Natural killer cell (primary cell): ENCODE data around the gene MED12L. TPM values are rescaled to one million over a fixed set of nuclear protein-coding genes. Genes with fewer than 3 reads are reported as not detected.

Source experiments
- ATAC-seq, 3 donors: fragments of 150-1000 bp in 2 of 3; fragments of 200-7000 bp in 1 of 3; cut with Tn5 transposase; 1 replicate in 1 of 3; 2 replicates in 2 of 3; pipeline ENCODE4 v1.10.0; 2021; ENCODE audit warnings: mild to moderate bottlenecking in 2 of 3, moderate library complexity in 2 of 3
- DNase-seq, 2 donors: peaks; one replicate each; pipeline versions ENCODE4 v3.0.0 to v3.0.0-alpha.2; 2013 to 2021; ENCODE audit warnings: mixed read lengths in 1 of 2
- H3K27ac ChIP-seq: one replicate; pipeline ENCODE4 v1.5.1; 2013; ENCODE audit warnings: mild to moderate bottlenecking, low read length
- H3K27me3 ChIP-seq: one replicate; pipeline ENCODE4 v1.6.1; 2013; ENCODE audit warnings: low read length; ENCODE audit not compliant: control insufficient read depth, insufficient read depth
- H3K36me3 ChIP-seq: one replicate; pipeline ENCODE4 v1.6.1; 2013; ENCODE audit warnings: low read length; ENCODE audit not compliant: control insufficient read depth, insufficient read depth
- H3K4me1 ChIP-seq: one replicate; pipeline ENCODE4 v1.6.1; 2013; ENCODE audit warnings: low read length; ENCODE audit not compliant: control insufficient read depth, insufficient read depth
- H3K4me3 ChIP-seq: one replicate; pipeline ENCODE4 v1.5.1; 2013; ENCODE audit warnings: low read length
- H3K9me3 ChIP-seq: one replicate; pipeline ENCODE4 v1.6.1; 2013; ENCODE audit warnings: low read length; ENCODE audit not compliant: control insufficient read depth, insufficient read depth
- H3K27ac Mint-ChIP-seq, 2 donors: one replicate each; pipeline ENCODE4 v1.8.0; 2022; ENCODE audit warnings: mild to moderate bottlenecking in 2 of 2, mixed read lengths in 2 of 2, moderate library complexity in 1 of 2
- H3K27me3 Mint-ChIP-seq, 2 donors: one replicate each; pipeline ENCODE4 v1.8.0; 2022; ENCODE audit warnings: low read depth in 2 of 2, mixed read lengths in 2 of 2
- H3K36me3 Mint-ChIP-seq: one replicate; pipeline ENCODE4 v1.8.0; 2022; ENCODE audit warnings: mixed read lengths
- H3K4me1 Mint-ChIP-seq, 2 donors: one replicate each; pipeline ENCODE4 v1.8.0; 2022; ENCODE audit warnings: mixed read lengths in 2 of 2
- H3K4me3 Mint-ChIP-seq: one replicate; pipeline ENCODE4 v1.8.0; 2022; ENCODE audit warnings: mild to moderate bottlenecking, moderate library complexity, mixed read lengths
- H3K9me3 Mint-ChIP-seq, 2 donors: one replicate each; pipeline ENCODE4 v1.8.0; 2022; ENCODE audit warnings: mixed read lengths in 2 of 2
- CTCF ChIP-seq: fragments of 200-600 bp; IDR thresholded peaks from one replicate; pipeline ENCODE4 v1.8.0; 2022; ENCODE audit warnings: antibody characterized with exemption
- WGBS: methylation state at CpG from one replicate; pipeline ENCODE4 v1.1.7; 2013; ENCODE audit warnings: missing lambda C conversion rate; ENCODE audit not compliant: insufficient coverage; 5-methylcytosine and 5-hydroxymethylcytosine counted together
- intact Hi-C: fragments of 100-400 bp; cut with micrococcal nuclease; formaldehyde crosslinking; loops from one replicate; pipeline ENCODE4 v1.14.2; 2022
- total RNA-seq, 4 donors: library from RNA; stranded (reverse); fragments of 120-200 nt in 1 of 4; gene quantifications; one replicate each; pipeline versions ENCODE4 v1.2.3 to v1.2.4, GENCODE V29; 2013 to 2022

The MED12L gene
- total RNA-seq, 3 donors from 2014 or later (not counting 1 experiment from before 2014, with no cell fraction given), result 3.0 to 6.5 (median 3.0) TPM

DNA sequence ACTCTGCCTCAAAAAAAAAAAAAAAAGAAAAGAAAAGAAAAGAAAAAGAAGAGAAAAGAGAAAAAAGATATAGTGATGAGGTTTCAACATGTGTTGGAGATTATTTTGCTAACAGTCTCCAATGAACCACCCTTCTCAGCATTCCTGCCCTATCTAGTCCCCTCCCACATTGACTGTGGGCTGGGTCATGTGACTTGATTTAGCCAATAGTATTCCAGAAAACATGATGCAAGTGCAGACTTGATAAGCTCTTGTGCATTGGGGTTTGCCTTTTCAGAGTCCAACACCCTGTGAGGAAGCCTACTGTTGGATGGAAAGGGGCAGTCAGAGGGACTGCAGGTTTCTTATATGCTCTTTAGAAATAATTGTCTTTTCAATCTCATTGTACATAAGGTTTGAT is 37.8 kb upstream of the MED12L start:
- no peak overlapping the region for H3K27ac Mint-ChIP-seq
- no peaks in the 10 kb centered on the region for H3K9me3 ChIP-seq

DNA sequence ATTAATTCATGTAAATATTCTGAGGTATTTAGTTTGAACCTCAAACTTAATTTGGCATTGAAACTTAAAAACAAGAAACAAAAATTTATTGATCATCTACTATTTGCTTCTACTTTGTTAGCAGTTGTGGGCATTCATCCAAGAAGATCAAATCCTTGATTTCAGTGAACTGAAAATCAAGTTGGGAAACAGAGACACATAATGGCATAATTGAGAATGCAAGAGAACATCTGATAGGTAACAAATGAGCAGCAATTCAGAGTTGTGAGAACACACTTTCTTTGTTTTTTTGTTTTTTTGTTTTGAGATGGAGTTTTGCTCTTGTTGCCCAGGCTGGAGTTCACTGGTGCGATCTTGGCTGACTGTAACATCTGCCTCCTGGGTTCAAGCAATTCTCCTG is 33.9 kb upstream of the MED12L start:
- no peak overlapping the region for H3K27ac ChIP-seq
- intact Hi-C loops, result no loop called here
- no peak overlapping the region for H3K27ac Mint-ChIP-seq
- no peaks in the 10 kb centered on the region for H3K36me3 ChIP-seq
- TF ChIP-seq CTCF, result no peak
- WGBS, result 100% methylated on average over 1 of the region's 1 CpG
- no peaks in the 10 kb centered on the region for H3K36me3 Mint-ChIP-seq
- no peak for ATAC-seq
- H3K9me3 ChIP-seq, result no peaks in the 10 kb centered on the region
- no peaks in the 10 kb centered on the region for H3K4me1 Mint-ChIP-seq
- H3K4me1 ChIP-seq, result no peaks in the 10 kb centered on the region
- DNase-seq, result no peak
- no peaks in the 10 kb centered on the region for H3K9me3 Mint-ChIP-seq
- H3K4me3 Mint-ChIP-seq, result no peak overlapping the region
- H3K27me3 ChIP-seq, result peaks cover 2% of the 10 kb centered on the region
- no peak overlapping the region for H3K4me3 ChIP-seq
- peaks cover 7 to 9% of the 10 kb centered on the region in 2 donors for H3K27me3 Mint-ChIP-seq

More for the DNA sequence above, 37.8 kb upstream of the MED12L start:
- intact Hi-C loops, result no loop called here
- Histone ChIP-seq H3K36me3 (no peaks in the 10 kb centered on the region), H3K4me1 (no peaks in the 10 kb centered on the region), H3K27ac (no peak overlapping the region), H3K27me3 (no peaks in the 10 kb centered on the region), H3K4me3 (no peak overlapping the region)
- H3K36me3 Mint-ChIP-seq, result no peaks in the 10 kb centered on the region
- no peak for DNase-seq
- no peaks in the 10 kb centered on the region for H3K4me1 Mint-ChIP-seq
- H3K9me3 Mint-ChIP-seq, result no peaks in the 10 kb centered on the region
- TF ChIP-seq CTCF, result no peak
- peaks cover 3 to 8% of the 10 kb centered on the region in 2 donors for H3K27me3 Mint-ChIP-seq
- no peak overlapping the region for H3K4me3 Mint-ChIP-seq
- ATAC-seq, result no peak

- no peak for ATAC-seq
- H3K27me3 Mint-ChIP-seq, result peaks cover 9 to 13% of the 10 kb centered on the region in 2 donors
- H3K9me3 ChIP-seq, result no peaks in the 10 kb centered on the region
- peaks cover 2% of the 10 kb centered on the region for H3K27me3 ChIP-seq
- no peaks in the 10 kb centered on the region for H3K36me3 ChIP-seq
- H3K4me1 ChIP-seq, result no peaks in the 10 kb centered on the region
- intact Hi-C loops, result no loop called here
- TF ChIP-seq CTCF, result no peak
- no peaks in the 10 kb centered on the region for H3K9me3 Mint-ChIP-seq
- no peak overlapping the region for H3K4me3 Mint-ChIP-seq
- no peak overlapping the region for H3K4me3 ChIP-seq
- H3K4me1 Mint-ChIP-seq, result no peaks in the 10 kb centered on the region
- DNase-seq, result no peak
- no peaks in the 10 kb centered on the region for H3K36me3 Mint-ChIP-seq
- no peak overlapping the region for H3K27ac Mint-ChIP-seq
- H3K27ac ChIP-seq, result no peak overlapping the region
- WGBS, result 81% methylated on average over 4 of the region's 4 CpGs
Observed at GRCh38 chr3:151052346-151052745, 33.1 kb upstream of the MED12L start.

GRCh38 chr3:151052756-151053155 is 32.7 kb upstream of the MED12L start:
- intact Hi-C loops, result no loop called here
- no peak overlapping the region for H3K4me3 Mint-ChIP-seq
- no peaks in the 10 kb centered on the region for H3K36me3 ChIP-seq
- H3K4me3 ChIP-seq, result no peak overlapping the region
- DNase-seq (no peak), ATAC-seq (no peak)
- H3K27ac ChIP-seq, result no peak overlapping the region
- no peak overlapping the region for H3K27ac Mint-ChIP-seq
- no peaks in the 10 kb centered on the region for H3K9me3 Mint-ChIP-seq
- H3K27me3 ChIP-seq, result peaks cover 2% of the 10 kb centered on the region
- H3K9me3 ChIP-seq, result no peaks in the 10 kb centered on the region
- WGBS, result 100% methylated on average over 2 of the region's 3 CpGs
- H3K27me3 Mint-ChIP-seq, result peaks cover 9 to 17% of the 10 kb centered on the region in 2 donors
- TF ChIP-seq CTCF, result no peak
- H3K4me1 Mint-ChIP-seq, result no peaks in the 10 kb centered on the region
- H3K36me3 Mint-ChIP-seq, result no peaks in the 10 kb centered on the region
- H3K4me1 ChIP-seq, result no peaks in the 10 kb centered on the region
